Measurements from ENCODE around the gene SKA2.
"Not testable (repeated sequence)": the region's sequence is repeated elsewhere in the genome, so short reads cannot be mapped to it uniquely, and the experiment has no call there.

SKA2 gene

DNA sequence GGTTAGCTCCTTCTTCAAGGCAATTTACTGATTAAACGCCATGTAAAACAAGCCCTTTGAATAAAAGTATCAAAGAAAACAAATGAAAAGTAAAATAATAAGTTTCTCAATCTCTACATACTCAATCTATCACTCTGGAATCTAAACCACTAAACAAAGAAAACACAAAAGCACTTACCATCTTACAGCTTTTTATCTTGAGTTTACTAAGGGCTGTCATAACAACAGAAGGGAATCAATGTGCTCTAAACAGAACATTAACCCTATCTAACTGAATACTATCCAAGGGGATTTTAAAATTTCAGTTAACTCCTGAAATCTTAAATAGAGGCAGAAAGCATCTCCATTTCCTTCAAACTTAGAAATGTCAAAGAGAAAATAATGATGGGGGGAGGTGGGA, 3.4 kb downstream of the SKA2 start:
- DNase-seq (ENCODE audit: low spot score), result no peak

DNA sequence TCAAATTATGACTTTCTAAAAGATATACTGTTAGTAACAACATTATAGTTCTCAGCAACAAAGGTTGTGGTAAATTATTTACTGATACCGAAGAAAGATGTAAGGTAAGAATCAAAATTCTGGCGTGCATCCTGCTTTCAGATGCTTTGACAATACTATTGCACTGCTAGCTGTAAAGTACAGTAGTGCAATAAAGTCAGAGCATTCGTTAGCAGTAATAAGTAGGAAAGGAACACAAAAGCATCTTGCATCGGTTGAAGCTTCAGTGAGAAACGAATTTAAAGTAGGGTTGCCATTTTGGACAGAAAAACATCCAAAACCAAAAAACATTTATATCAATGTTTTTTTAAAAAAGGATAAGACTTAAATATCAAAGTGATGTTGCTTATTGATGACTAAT, 4.0 kb downstream of the SKA2 start:
- DNase-seq (ENCODE audit: low spot score), result no peak

DNA sequence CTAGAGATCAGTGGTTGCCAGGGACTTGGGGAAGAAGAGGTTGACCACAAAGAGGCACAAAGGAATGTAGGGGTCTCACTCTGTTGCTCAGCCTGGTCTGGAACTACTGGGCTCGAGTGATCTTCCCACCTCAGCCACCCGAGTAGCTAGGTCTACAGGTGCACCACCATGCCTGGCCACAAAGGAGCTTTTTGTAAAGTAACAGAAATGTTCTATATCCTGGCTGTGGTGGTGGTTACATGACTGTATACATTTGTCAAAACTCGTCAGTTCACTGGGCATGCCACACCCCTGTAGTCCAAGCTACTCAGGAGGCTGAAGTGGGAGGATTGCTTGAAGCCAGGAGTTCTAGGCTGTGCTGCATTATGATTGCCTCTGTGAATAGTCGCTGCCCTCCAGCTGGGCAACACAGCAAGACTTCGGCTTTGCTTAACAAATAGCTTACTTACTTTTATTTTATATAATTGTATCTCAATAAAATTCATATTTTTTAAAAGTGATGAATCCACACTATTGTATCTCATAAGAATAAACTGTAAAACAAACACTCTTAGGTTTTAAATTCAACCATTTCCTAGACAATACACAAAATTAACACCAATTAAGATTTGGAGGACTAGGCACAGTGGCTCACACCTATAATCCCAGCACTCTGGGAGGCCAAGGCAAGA, 5.0 kb downstream of the SKA2 start:
- no peak for DNase-seq (ENCODE audit: low spot score)

DNA sequence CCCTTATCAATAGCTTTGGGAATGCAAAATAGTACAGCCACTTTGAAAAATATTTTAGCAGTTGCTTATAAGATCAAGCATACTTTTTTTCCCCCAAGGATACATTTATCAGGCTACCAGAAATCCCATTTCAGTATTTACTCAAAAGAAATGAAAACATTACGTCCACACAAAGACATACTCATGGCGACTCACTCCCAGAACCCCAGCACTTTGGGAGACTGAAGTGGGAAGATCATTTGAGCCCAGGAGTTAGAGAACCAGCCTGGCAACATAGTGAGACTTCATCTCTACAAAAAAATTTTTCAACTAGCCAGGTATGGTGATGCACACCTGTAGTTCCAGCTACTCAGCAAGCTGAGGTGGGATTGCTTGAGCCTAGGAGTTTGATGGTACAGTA, 5.9 kb downstream of the SKA2 start:
- DNase-seq (ENCODE audit: low spot score), result peak; percentile 41

DNA sequence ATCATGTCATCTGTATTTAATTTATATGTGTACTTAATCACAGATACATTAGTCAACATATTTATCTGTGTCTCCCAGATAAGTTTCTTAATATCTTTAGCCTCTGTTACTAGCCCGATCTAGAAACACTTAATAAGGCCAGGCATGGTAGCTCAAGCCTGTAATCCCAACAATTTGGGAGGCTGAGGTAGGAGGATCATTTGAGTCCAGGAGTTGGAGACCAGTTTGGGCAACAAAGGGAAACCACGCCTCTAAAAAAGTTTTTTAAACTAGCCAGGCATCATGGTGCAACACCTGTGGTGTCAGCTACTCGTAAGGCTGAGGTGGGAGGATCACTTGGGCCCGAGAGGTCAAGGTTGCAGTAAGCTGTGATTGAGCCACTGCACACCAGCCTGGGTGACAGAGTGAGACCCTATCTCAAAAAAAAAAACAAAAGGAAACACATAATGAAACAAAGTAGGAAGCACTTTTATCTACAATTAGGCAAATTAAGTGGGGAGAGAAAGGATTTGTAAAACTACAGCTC, 9.4 kb downstream of the SKA2 start:
- DNase-seq (ENCODE audit: low spot score), result no peak

DNA sequence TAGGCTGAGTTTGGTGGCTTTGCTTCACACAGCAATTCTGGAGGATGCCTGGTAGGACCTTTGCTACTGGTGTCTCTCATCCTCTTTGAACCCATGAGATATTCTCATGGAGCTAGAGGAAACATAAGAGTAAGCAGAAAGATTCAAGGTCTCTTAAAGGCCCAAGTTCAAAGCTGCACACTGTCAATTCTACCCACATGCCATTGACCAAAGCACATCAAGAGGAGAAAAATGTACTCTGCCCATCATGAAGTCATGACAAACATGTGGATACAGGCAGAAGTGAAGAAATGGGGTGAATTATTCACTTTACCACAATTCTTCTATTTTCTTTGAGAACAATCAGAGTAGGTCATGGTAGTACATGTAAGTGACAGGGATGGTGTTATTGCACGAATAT, 13.1 kb downstream of the SKA2 start:
- no peak for DNase-seq (ENCODE audit: low spot score)

DNA sequence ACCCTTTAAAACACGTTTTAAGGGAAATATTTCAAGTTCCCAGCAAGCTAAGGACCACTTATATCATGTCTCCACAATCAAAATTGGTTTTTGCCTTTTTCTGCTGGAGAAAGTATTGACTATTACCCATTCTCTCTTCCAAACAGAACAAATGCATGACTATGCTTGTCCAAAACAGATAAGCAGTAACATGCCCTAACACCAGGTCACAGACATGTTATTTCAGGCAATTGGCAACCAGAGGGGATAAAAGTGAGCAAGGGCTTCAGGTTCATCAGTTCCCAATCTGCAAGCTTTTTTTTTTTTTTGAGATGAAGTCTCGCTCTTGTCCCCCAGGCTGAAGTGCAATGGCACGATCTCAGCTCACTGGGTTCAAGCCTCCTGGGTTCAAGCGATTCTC, 15.0 kb downstream of the SKA2 start:
- no peak for DNase-seq (ENCODE audit: low spot score)

DNA sequence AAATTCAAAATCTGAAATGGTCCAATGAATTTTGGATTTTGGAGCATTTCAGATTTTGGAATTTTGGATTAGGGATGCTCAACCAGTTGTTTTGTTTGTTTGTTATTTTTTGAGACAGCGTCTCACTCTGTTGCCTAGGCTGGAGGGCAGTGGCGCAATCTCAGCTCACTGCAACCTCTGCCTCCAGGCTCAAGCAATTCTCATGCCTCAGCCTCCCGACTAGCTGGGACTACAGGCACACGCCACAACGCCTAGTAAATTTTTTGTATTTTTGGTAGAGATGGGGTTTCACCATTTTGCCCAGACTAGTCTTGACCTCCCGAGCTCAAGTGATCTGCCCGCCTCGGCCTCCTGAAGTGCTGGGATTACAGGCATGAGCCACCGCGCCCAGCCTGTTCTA, 16.6 kb downstream of the SKA2 start:
- not testable (repeated sequence) for DNase-seq (ENCODE audit: low spot score)

DNA sequence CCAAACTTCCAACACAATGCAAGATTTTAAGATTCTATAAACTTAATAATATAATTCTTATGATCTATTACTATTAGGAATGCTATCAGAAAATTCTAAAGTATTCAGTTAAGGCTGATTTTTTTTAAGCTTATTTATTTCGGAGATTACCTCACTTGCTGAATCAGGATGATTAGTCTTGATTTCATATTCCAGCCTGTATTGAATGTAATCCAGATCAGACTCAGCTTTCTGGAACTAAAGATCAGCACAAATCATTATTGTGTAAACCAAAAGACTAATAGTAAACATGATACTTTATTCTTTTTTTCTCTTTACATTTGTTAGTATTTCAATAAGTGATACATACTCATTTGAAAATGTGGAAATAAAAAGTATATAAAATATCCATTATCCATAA, 23.9 kb downstream of the SKA2 start:
- DNase-seq (ENCODE audit: low spot score), result no peak

DNA sequence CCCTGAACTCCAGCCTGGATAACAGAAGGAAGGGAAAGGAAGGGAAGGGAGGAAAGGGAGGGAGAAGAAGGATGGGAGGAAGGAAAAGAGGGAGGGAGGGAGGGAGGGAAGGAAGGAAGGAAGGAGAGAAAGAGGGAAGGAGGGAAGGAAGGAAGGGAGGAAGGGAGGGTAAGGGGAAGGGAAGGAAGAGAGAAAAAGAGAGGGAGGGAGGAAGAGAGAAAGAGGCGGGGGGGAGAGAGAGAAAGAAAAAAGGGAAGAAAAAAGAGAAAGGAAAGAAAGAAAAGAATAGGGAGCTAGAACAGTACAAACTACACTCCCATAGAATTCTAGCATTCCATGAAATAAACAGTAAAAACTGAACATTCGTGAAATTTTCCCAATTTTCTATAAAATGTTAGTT, 25.2 kb downstream of the SKA2 start:
- no peak for DNase-seq (ENCODE audit: low spot score)

DNA sequence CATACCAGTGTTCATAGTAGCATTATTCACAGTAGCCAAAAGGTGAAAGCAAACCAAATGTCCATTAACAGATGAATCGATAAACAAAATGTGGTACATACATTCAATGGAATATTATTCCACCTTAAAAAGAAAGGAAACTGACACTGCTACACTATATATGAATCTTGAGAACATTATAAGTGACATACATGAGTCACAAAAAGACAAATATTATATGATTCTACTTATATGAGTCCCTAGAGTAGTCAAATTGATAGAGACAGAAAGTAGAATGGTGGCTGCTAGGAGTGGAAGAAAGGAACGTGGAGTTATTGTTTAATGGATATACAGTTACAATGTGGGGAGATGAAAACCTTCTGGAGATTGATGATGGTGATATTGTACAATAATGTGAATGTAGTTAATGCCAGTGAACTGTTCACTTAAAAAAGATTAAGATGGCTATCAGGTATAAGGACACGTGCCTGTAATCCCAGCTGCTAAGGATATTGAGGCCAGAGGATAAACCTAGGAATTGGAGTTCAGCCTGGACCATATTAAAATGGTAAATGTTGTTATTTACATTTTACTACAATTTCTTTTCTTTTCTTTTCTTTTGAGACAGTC, 28.1 kb downstream of the SKA2 start:
- no peak for DNase-seq (ENCODE audit: low spot score)

DNA sequence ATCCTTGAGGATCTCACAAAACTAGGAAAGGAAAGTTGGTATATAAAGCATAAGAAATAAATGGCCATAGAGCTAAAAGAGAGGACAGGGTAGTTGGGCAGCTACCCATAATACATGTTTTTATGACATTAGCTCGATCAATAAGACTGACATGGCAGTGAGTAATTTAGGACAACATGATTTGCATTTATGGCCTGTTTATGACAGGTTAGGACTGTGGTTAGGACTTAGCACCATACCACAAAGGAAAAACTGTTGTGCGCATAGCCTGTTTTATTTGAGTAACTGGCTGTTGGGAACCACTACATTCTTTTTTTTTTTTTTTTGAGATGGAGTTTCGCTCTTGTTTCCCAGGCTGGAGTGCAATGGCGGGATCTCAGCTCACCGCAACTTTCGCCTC, 30.3 kb downstream of the SKA2 start:
- DNase-seq (ENCODE audit: low spot score), result no peak

DNA sequence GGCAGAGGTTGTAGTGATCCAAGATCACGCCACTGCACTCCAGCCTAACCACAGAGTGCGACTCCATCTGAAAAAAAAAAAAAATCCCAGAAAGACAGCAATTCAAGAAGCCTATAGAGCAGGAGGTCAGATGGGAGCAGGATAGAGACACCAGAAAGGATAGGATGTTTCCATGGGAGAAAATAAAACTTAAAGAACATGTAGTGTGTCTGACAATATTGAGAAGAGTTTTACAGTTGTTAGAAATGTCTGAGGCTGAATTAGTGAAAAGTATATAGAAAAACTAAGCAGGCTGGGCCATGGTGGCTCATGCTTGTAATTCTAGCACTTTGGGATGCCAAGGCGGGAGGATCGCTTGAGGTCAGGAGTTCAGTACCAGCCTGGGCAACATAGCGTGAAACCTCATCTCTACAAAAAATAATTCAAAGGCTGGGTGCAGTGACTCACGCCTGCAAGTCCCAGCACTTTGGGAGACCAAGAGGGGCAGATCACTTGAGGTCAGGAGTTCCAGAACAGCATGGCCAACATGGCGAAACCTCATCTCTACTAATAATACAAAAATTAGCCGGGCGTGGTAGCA, 33.0 kb downstream of the SKA2 start:
- DNase-seq (ENCODE audit: low spot score), result no peak

DNA sequence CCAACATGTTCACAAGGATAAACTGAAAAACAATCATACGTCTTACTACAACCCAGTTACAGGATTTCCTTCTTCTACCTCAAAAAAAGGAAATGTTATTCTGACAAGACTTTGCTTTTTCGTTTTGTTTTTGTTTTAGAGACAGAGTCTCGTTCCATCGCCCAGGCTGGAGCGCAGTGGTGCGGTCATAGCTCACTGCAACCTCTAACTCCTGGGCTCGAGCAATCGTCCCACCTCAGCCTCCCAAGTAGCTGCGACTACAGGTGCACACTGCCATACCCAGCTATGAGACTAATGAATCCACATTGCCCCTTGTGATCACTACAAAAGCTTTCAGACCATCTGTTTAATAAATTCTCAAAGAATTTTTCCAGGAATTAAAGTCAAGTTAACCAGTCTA, 39.5 kb downstream of the SKA2 start:
- no peak for DNase-seq (ENCODE audit: low spot score)

DNA sequence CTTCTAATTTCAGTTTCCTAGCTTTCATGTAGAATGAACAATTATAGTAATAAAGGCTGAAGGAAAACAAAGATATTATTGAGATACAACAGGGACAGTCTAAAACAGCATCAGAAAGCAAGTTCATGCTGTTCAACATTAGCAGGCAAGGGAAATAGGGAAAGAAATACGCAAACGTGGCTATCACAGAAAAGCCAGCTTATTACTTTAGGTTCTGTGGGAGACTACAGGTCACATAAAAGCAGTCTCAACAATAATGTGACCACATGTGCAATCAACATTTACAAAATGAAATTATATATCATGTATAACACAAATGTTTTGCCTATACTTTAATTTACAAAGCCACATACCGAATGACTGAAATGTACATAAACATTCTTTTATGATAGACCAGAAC, 43.4 kb downstream of the SKA2 start:
- no peak for DNase-seq (ENCODE audit: low spot score)

DNA sequence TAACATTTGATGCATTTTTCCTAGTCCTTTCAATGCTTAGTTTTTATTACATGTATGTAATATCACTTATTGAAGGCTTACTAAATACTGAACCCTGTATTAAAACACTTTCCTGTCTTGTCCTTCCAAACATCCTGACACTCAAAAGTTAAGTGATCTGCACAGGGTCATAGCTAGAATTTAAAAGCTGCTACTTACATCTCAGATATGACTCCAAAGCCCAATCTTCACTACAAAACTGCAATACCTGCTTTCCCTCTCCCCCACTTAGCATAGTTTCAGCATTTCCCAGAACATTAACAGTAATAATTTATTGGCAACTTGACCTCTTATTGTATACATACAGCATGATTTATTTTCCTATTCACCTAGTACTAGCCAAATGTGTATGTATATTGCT, 44.0 kb downstream of the SKA2 start:
- DNase-seq (ENCODE audit: low spot score), result no peak

DNA sequence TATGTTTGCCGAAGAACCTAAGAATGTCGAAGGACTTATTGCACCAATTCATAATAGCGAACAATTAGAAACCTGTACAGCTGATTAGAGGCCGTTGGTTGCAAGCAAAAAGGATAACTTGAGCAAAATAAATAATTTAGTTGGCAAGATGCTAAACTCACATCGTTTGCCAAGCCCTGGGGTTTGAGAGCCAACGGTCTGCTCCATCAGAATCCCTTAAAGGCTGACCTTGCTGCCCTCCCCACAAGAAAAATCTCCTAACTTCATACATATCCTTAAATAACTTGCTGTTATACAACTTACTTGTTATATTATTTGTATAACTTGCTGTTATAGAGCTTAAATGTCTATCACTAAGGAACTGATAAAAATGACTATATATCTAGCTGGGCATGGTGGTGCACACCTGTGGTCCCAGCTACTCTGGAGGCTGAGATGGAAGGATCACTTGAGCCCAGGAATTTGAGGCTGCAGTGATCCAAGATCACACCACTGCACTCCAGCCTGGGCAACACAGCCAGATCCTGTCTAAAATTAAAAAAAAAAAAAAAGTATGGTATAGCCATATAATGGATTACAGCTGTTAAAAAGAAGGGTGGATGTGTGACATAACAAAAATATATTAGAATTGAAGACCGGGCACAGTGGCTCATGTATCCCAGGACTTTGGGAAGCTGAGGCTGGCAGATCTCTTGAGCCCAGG, 46.4 kb downstream of the SKA2 start:
- DNase-seq (ENCODE audit: low spot score), result no peak

DNA sequence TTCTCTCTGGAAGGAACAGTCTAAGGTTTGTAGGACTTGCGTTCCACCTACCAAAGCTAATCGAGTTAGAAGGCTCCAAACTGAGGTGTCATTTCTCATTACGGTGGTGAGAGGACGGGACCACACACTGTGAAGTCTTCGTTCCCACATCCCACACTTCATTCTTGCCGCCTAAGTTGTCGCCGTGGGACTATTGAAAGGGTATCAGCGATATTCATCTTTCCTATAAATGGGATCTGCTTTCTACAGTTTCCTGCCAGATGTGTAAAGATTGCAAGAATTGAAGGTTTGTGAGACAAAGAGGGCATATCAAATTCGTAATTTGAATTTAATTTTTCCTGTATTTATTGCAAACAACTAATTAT, 47.7 kb downstream of the SKA2 start:
- DNase-seq (ENCODE audit: low spot score), result no peak

DNA sequence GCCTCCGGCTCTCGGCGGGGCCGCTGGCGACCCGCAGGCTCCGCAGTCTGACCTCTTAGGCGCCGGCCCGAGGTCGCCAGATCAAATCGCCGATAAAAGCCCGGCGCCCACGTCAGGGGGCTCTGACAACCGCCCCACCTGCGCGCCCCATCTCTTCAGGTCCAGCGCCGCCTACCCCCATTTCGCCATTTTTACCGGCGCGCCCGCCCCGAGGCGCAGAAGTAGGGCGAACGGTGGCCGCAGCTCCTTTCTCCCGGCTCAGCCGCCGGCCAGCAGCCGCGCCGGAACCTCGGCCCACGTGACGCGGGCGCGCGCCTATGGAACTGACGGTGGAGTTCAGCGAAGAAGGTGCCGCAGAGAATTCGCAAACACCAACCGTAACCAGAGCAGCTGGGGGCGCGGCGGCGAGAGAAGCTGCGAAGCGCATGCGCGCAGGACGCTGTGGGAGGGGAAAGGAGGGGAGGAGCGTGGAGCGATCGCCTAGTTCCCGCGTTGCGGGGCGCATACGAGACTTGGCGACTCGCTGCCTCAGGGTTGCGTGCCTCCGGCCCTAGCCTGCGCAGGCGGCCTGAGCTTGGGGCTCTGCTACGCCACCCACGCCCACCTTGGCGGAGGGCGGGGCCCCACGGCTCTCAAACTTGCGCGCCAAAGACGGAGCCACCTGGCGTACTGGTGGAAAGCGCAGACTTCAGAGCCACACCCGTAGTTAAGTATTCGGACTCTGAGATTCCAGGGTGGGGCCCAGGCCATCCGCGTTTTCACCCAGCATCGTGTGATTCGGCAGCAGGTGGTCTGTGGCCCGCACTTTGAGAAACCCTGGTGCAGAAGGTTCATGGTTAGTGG, 48.3 kb downstream of the SKA2 start, which contains the start of gene TRIM37:
TSS of gene TRIM37 (minus strand) at position 418 of the 843 bp plus-strand sequence. CDS start 419 bp downstream, outside the sequence.
- peak; percentile 99 for DNase-seq (ENCODE audit: low spot score)

DNA sequence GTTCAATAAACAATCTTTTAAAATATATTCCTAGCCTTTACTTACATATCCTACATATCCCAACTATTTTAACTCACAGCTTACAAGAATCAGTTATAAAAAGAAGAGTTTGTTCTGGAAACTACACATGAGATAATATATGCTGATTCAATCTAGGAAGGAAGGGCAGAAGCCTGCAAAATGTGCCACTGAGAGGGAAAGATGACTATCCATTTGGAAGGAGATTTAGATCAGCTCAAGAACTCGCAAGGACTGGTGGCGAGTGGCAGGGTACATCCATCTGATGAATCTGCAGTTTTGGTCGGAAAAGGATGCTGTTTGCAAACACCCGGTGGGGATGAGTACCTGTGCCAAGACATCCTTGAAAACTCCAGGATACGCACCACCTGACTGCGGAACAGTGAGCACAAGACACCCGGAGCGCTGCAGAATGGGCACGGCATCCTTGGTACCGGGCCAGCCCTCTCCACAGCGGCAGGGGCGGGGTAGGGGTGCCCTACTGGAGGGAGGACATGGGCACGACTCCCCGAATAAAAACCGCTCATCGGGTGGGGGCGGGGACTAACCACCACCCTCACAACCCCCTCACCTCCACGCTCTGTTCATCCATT, 49.0 kb downstream of the SKA2 start:
- DNase-seq (ENCODE audit: low spot score), result peak; percentile 47

DNA sequence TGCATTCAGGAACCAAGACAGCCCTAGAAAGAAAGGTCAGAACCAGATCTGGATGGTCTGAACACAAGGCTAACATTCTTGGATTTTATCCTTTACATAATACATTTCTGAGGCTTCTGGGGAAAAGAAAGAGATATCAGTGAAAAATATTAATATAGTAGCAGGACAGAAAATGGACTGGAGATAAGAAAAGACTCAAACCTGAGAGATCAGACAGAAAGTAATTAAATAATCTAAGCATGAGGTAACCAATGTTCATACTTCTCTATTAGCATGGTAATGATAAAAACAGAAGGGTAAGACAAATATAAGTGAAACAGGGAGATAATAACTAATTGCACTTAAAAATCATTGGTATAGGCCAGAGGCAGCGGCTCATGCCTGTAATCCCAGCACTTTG, 53.8 kb downstream of the SKA2 start:
- no peak for DNase-seq (ENCODE audit: low spot score)

DNA sequence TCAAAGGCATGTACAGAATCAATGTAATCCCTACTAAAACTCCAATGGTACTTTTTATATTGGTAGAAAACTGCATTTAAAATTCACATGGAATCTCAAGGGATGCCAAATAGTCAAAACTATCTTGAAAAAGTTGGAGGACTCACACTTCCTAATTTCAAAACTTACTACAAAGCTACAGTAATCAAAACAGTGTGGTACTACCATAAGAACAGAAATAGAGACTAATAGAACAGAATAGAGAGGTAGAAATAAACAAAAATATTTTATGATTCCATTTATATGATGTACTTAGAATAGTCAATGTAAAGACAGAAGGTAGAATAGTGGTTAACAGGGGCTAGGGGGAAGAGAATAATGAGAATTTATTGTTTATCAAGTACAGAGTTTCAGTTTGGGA, 57.1 kb downstream of the SKA2 start:
- DNase-seq (ENCODE audit: low spot score), result no peak

Data from AG08395 (cell line).